H9 (cell line): Measurements from ENCODE around the gene GPRIN1. TPM values are rescaled to one million over a fixed set of nuclear protein-coding genes. Genes with fewer than 3 reads are reported as not detected.

ENCODE experiments used
- DNase-seq: peaks from one replicate; pipeline ENCODE4 v3.0.0-alpha.2; 2017
- H2AFZ ChIP-seq: one replicate; pipeline ENCODE4 v1.6.1; 2013; ENCODE audit warnings: mild to moderate bottlenecking, low read length, control low read depth, moderate library complexity
- H2AK5ac ChIP-seq: 2 replicates; pipeline ENCODE4 v1.6.1; 2013; ENCODE audit warnings: low read length, control low read depth, mixed read lengths; ENCODE audit not compliant: insufficient read length
- H2BK120ac ChIP-seq: one replicate; pipeline ENCODE4 v1.6.1; 2013; ENCODE audit warnings: low read depth, mild to moderate bottlenecking, low read length, control low read depth, inconsistent platforms; ENCODE audit not compliant: poor library complexity, severe bottlenecking
- H2BK12ac ChIP-seq: 2 replicates; pipeline ENCODE4 v1.6.1; 2013; ENCODE audit warnings: low read length, control low read depth, mixed read lengths, low read depth; ENCODE audit not compliant: insufficient read length
- H2BK15ac ChIP-seq: 2 replicates; pipeline ENCODE4 v1.6.1; 2013; ENCODE audit warnings: low read depth, low read length, control low read depth
- H2BK20ac ChIP-seq: one replicate; pipeline ENCODE4 v1.6.1; 2013; ENCODE audit warnings: low read depth, mild to moderate bottlenecking, low read length, control low read depth, inconsistent platforms; ENCODE audit not compliant: poor library complexity, severe bottlenecking
- H2BK5ac ChIP-seq: 2 replicates; pipeline ENCODE4 v1.6.1; 2013; ENCODE audit warnings: low read length, control low read depth, mixed read lengths; ENCODE audit not compliant: insufficient read length
- H3K14ac ChIP-seq: 2 replicates; pipeline ENCODE4 v1.6.1; 2013; ENCODE audit warnings: low read length, control low read depth; ENCODE audit not compliant: insufficient read depth
- H3K18ac ChIP-seq: 2 replicates; pipeline ENCODE4 v1.6.1; 2013; ENCODE audit warnings: low read depth, mild to moderate bottlenecking, mixed read lengths, low read length, control low read depth; ENCODE audit not compliant: insufficient read length
- H3K23ac ChIP-seq: 2 replicates; pipeline ENCODE4 v1.6.1; 2013; ENCODE audit warnings: low read length, control low read depth, mixed read lengths, low read depth; ENCODE audit not compliant: insufficient read length
- H3K23me2 ChIP-seq: 2 replicates; pipeline ENCODE4 v1.6.1; 2013; ENCODE audit warnings: low read depth, mild to moderate bottlenecking, mixed read lengths, low read length, control low read depth; ENCODE audit not compliant: insufficient read length, poor library complexity, severe bottlenecking
- H3K27ac ChIP-seq: 2 replicates; pipeline ENCODE4 v1.5.1; 2013; ENCODE audit warnings: low read length, control low read depth, mixed read lengths, low read depth; ENCODE audit not compliant: insufficient read length
- H3K27me3 ChIP-seq: 2 replicates; pipeline ENCODE4 v1.6.1; 2013; ENCODE audit warnings: low read length, control low read depth, inconsistent platforms; ENCODE audit not compliant: insufficient read depth
- H3K4ac ChIP-seq: 2 replicates; pipeline ENCODE4 v1.6.1; 2013; ENCODE audit warnings: low read depth, mild to moderate bottlenecking, control low read depth, inconsistent platforms, low read length, moderate library complexity
- H3K4me1 ChIP-seq: 2 replicates; pipeline ENCODE4 v1.6.1; 2013; ENCODE audit warnings: low read length, control low read depth, inconsistent platforms; ENCODE audit not compliant: insufficient read depth
- H3K4me2 ChIP-seq: 2 replicates; pipeline ENCODE4 v1.6.1; 2013; ENCODE audit warnings: low read length, control low read depth, mixed read lengths; ENCODE audit not compliant: insufficient read length, insufficient read depth
- H3K56ac ChIP-seq: 2 replicates; pipeline ENCODE4 v1.6.1; 2013; ENCODE audit warnings: low read depth, mild to moderate bottlenecking, mixed read lengths, low read length, control low read depth; ENCODE audit not compliant: insufficient read length
- H3K79me1 ChIP-seq: 2 replicates; pipeline ENCODE4 v1.6.1; 2013; ENCODE audit warnings: low read depth, mild to moderate bottlenecking, moderate library complexity, low read length, control low read depth, inconsistent platforms; ENCODE audit not compliant: insufficient read depth, poor library complexity, severe bottlenecking
- H3K79me2 ChIP-seq: 2 replicates; pipeline ENCODE4 v1.6.1; 2013; ENCODE audit warnings: low read length, control low read depth, inconsistent platforms; ENCODE audit not compliant: insufficient read depth
- H3K9ac ChIP-seq: 2 replicates; pipeline ENCODE4 v1.6.1; 2013; ENCODE audit warnings: low read length, control low read depth, mixed read lengths; ENCODE audit not compliant: insufficient read length; ENCODE audit errors: extremely low read depth
- H3K9me3 ChIP-seq: one replicate; pipeline ENCODE4 v1.6.1; 2013; ENCODE audit warnings: low read depth, low read length, inconsistent platforms; ENCODE audit not compliant: control insufficient read depth
- H3T11ph ChIP-seq: one replicate; pipeline ENCODE4 v1.6.1; 2013; ENCODE audit warnings: mild to moderate bottlenecking, low read length, control low read depth, inconsistent platforms
- H4K20me1 ChIP-seq: one replicate; pipeline ENCODE4 v1.6.1; 2013; ENCODE audit not compliant: control insufficient read depth, insufficient read length, insufficient read depth
- H4K5ac ChIP-seq: 2 replicates; pipeline ENCODE4 v1.6.1; 2013; ENCODE audit warnings: low read depth, mild to moderate bottlenecking, mixed read lengths, low read length, control low read depth; ENCODE audit not compliant: insufficient read length
- H4K8ac ChIP-seq: replicated peaks from 2 replicates; pipeline ENCODE4 v1.6.1; 2013; ENCODE audit warnings: low read length, control low read depth, mixed read lengths, low read depth; ENCODE audit not compliant: insufficient read length
- H4K91ac ChIP-seq: 2 replicates; pipeline ENCODE4 v1.6.1; 2013; ENCODE audit warnings: low read depth, mild to moderate bottlenecking, moderate library complexity, mixed read lengths, low read length, control low read depth; ENCODE audit not compliant: insufficient read length
- H3K27ac Mint-ChIP-seq, 3 experiments: 2 replicates in 2 of 3; 3 replicates in 1 of 3; pipeline ENCODE4 v1.8.0; 2020 to 2021; ENCODE audit warnings: mixed read lengths in 3 of 3, mild to moderate bottlenecking in 1 of 3, moderate library complexity in 1 of 3
- H3K27me3 Mint-ChIP-seq: 2 replicates; pipeline ENCODE4 v1.8.0; 2021; ENCODE audit warnings: low read depth, mild to moderate bottlenecking, moderate library complexity, mixed read lengths
- H3K36me3 Mint-ChIP-seq, 3 experiments: 2 replicates in 2 of 3; 3 replicates in 1 of 3; pipeline ENCODE4 v1.8.0; 2020 to 2021; ENCODE audit warnings: low read depth in 3 of 3, mixed read lengths in 3 of 3; ENCODE audit not compliant: insufficient read depth in 1 of 3
- H3K4me1 Mint-ChIP-seq, 2 experiments: 2 replicates each; pipeline ENCODE4 v1.8.0; 2020; ENCODE audit warnings: mixed read lengths in 2 of 2
- H3K4me3 Mint-ChIP-seq, 2 experiments: 2 replicates in 1 of 2; 3 replicates in 1 of 2; pipeline ENCODE4 v1.8.0; 2020 to 2021; ENCODE audit warnings: mild to moderate bottlenecking in 2 of 2, mixed read lengths in 2 of 2, moderate library complexity in 1 of 2
- H3K9me3 Mint-ChIP-seq, 2 experiments: 2 replicates in 1 of 2; 3 replicates in 1 of 2; pipeline ENCODE4 v1.8.0; 2020; ENCODE audit warnings: mild to moderate bottlenecking in 2 of 2, mixed read lengths in 2 of 2, moderate library complexity in 1 of 2
- WGBS: extraction: QIAGEN DNeasy Blood & Tissue Kit; methylation state at CpG from one replicate; pipeline ENCODE4 v1.1.7; 2013; ENCODE audit warnings: missing lambda C conversion rate, low lambda C conversion rate, mixed read lengths; ENCODE audit not compliant: insufficient read length; ENCODE audit errors: extremely low coverage; 5-methylcytosine and 5-hydroxymethylcytosine counted together
- total RNA-seq: library from RNA; stranded (reverse); gene quantifications from 2 replicates; pipeline ENCODE4 v1.2.1, GENCODE V29; 2021
- TF ChIP-seq, protein P1 (sequence below): fragments of 200-600 bp; sonication (generic); conservative IDR thresholded peaks from 3 replicates; pipeline ENCODE4 v1.8.0; 2021; ENCODE audit warnings: antibody characterized with exemption, mild to moderate bottlenecking

The GPRIN1 gene
- total RNA-seq, 1 experiment from 2014 or later = 10.8 TPM

DNA sequence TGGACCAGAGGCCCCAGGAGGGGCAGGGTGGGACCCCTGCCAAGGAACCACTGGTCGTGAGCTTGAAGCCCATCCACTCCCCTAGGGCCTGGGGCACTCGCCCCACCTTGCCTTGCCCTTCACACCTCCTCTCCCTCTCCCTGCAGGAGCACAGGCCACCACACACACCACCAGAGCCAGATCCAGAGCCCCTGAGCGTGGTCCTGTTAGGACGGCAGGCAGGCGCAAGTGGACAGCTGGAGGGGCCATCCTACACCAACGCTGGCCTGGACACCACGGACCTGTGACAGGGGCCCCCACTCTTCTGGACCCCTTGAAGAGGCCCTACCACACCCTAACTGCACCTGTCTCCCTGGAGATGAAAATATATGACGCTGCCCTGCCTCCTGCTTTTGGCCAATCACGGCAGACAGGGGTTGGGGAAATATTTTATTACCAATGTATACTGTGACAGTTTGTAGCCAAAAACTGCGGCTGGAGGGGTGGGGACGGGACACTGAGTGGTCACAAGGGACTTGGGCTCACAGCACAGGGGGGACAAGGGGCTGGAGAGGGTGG, 14.5 kb downstream of the GPRIN1 start:
- no peak overlapping the region for H3K23ac ChIP-seq
- no peak overlapping the region for H2AK5ac ChIP-seq
- H3K9me3 ChIP-seq = no peaks in the 10 kb centered on the region
- H2BK5ac ChIP-seq = no peak overlapping the region
- no CpG with 5 or more reads among the region's 11 CpGs for WGBS
- H3K4ac ChIP-seq = no peak overlapping the region
- no peak overlapping the region for H3K9ac ChIP-seq
- no peak overlapping the region for H2BK20ac ChIP-seq
- H3K4me1 Mint-ChIP-seq = no peaks in the 10 kb centered on the region
- no peaks in the 10 kb centered on the region for H3K27me3 ChIP-seq
- no peak overlapping the region for H2BK12ac ChIP-seq
- H3K56ac ChIP-seq = no peak overlapping the region
- no peak for DNase-seq
- H3K4me1 ChIP-seq = no peaks in the 10 kb centered on the region
- H2AFZ ChIP-seq = no peak overlapping the region
- TF ChIP-seq, protein P1, sequence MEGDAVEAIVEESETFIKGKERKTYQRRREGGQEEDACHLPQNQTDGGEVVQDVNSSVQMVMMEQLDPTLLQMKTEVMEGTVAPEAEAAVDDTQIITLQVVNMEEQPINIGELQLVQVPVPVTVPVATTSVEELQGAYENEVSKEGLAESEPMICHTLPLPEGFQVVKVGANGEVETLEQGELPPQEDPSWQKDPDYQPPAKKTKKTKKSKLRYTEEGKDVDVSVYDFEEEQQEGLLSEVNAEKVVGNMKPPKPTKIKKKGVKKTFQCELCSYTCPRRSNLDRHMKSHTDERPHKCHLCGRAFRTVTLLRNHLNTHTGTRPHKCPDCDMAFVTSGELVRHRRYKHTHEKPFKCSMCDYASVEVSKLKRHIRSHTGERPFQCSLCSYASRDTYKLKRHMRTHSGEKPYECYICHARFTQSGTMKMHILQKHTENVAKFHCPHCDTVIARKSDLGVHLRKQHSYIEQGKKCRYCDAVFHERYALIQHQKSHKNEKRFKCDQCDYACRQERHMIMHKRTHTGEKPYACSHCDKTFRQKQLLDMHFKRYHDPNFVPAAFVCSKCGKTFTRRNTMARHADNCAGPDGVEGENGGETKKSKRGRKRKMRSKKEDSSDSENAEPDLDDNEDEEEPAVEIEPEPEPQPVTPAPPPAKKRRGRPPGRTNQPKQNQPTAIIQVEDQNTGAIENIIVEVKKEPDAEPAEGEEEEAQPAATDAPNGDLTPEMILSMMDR = no peak
- no peak overlapping the region for H4K8ac ChIP-seq
- no peak overlapping the region for H4K91ac ChIP-seq
- H3K18ac ChIP-seq = no peak overlapping the region
- peaks cover 2% of the 10 kb centered on the region for H4K20me1 ChIP-seq
- H3K36me3 Mint-ChIP-seq = peaks cover 4 to 12% (median 6%) of the 10 kb centered on the region in 3 experiments; a peak in 6 of 7 replicates
- H4K5ac ChIP-seq = no peak overlapping the region
- H3K4me2 ChIP-seq = no peak overlapping the region
- no peaks in the 10 kb centered on the region for H3K79me2 ChIP-seq
- H3T11ph ChIP-seq = no peak overlapping the region
- H3K27ac Mint-ChIP-seq = no peak overlapping the region
- no peak overlapping the region for H3K14ac ChIP-seq
- no peak overlapping the region for H2BK15ac ChIP-seq
- H3K4me3 Mint-ChIP-seq = no peak overlapping the region
- no peaks in the 10 kb centered on the region for H3K23me2 ChIP-seq
- peaks cover 24% of the 10 kb centered on the region for H3K27me3 Mint-ChIP-seq
- no peaks in the 10 kb centered on the region for H3K79me1 ChIP-seq
- H3K27ac ChIP-seq = no peak overlapping the region
- peaks cover 0 to 3% of the 10 kb centered on the region in 2 experiments; a peak in 2 of 5 replicates for H3K9me3 Mint-ChIP-seq
- H2BK120ac ChIP-seq = no peak overlapping the region
